Lower leg skin (tissue), 3 donors: ENCODE results near the gene CACNA1D.

Experiments
- POLR2A ChIP-seq, 2 donors: fragments of 450-650 bp; IDR thresholded peaks; one replicate each; pipeline ENCODE4 v1.6.1; 2016 to 2017; ENCODE audit warnings: antibody characterized with exemption in 2 of 2, mild to moderate bottlenecking in 1 of 2, moderate library complexity in 1 of 2
- TF ChIP-seq, protein P1 (sequence below), 3 donors: fragments of 450-650 bp; IDR thresholded peaks; one replicate each; pipeline ENCODE4 v1.5.1; 2016; ENCODE audit warnings: antibody characterized with exemption in 3 of 3, mild to moderate bottlenecking in 3 of 3, moderate library complexity in 2 of 3

DNA sequence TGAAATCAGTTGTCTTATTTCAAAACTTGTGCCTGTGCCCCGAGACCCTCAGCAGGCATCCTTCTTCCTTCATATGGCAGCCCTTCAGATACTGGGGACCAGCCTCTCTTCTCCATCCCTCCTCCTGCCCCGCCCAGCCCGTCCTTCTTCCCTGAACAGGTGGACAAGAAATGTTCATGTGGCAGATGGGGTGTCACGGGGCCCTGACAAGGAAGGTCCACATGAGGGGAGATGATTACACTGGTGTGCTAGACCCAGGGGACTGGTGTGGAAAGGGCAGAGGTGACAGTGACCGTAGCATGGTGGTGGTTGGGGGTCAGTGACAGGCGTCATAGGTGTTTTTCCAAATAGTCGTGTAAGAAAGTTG, 200.9 kb downstream of the CACNA1D start:
- TF ChIP-seq, protein P1, sequence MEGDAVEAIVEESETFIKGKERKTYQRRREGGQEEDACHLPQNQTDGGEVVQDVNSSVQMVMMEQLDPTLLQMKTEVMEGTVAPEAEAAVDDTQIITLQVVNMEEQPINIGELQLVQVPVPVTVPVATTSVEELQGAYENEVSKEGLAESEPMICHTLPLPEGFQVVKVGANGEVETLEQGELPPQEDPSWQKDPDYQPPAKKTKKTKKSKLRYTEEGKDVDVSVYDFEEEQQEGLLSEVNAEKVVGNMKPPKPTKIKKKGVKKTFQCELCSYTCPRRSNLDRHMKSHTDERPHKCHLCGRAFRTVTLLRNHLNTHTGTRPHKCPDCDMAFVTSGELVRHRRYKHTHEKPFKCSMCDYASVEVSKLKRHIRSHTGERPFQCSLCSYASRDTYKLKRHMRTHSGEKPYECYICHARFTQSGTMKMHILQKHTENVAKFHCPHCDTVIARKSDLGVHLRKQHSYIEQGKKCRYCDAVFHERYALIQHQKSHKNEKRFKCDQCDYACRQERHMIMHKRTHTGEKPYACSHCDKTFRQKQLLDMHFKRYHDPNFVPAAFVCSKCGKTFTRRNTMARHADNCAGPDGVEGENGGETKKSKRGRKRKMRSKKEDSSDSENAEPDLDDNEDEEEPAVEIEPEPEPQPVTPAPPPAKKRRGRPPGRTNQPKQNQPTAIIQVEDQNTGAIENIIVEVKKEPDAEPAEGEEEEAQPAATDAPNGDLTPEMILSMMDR (IDR thresholded peaks at IDR 0.05), result no peak
- TF ChIP-seq POLR2A (IDR thresholded peaks at IDR 0.05), result no peak
